NCI-H460 (cell line): ENCODE data around the gene LCORL. TPM values are rescaled to one million over a fixed set of nuclear protein-coding genes. Genes with fewer than 3 reads are reported as not detected.

Source experiments
- DNase-seq: peaks from one replicate; pipeline ENCODE4 v3.0.0-alpha.2; 2016; ENCODE audit warnings: low read depth; ENCODE audit errors: extremely low read depth
- total RNA-seq: library from RNA; depleted of rRNA; stranded (reverse); fragments of >200 nt; shearing (Covaris generic); gene quantifications from 2 replicates; pipeline ENCODE4 v1.2.3, GENCODE V29; 2014

Gene LCORL
- total RNA-seq, 1 experiment from 2014 or later: 16.7 TPM

DNA sequence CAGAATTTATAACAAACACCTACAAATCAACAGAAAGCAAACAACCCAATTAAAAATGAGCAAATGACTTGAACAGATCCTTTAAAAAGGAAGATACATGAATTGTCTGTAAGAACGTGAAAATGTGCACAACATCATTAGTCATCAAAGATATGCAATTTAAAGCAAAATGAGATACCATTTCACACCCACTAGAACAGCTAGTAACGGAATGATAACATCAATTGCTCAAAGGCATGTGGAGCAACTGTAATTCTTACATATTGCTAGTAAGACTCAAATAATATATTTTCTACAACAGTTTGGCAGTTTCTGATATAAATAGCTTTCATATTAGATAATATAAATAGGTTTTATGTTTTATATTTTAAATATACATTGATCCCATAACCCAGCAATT lies 82.5 kb downstream of the LCORL start:
- DNase-seq: no peak

DNA sequence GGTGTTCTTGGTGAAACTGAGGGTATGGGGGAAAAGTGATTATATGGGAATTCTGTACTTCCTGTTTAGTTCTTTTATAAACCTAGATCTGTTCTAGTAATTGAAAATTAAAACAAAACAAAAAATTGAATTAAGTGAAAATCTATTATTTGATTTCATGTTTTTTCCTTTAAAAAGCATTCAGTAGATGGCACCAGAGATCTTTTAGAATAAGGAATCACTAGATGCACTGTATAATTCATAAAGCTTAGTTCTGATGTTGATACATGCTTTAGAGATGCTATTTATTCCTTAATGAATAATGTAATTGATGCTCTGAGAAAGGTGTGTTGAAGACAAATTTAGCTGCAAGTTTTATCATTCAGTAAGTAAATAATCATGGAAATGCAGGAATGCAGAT lies 87.3 kb downstream of the LCORL start:
- DNase-seq: no peak

- no peak for DNase-seq
These were observed 88.4 kb downstream of the LCORL start for GRCh38 chr4:17933126-17933525.

- DNase-seq: no peak
These were observed 89.5 kb downstream of the LCORL start for GRCh38 chr4:17932041-17932440.

DNA sequence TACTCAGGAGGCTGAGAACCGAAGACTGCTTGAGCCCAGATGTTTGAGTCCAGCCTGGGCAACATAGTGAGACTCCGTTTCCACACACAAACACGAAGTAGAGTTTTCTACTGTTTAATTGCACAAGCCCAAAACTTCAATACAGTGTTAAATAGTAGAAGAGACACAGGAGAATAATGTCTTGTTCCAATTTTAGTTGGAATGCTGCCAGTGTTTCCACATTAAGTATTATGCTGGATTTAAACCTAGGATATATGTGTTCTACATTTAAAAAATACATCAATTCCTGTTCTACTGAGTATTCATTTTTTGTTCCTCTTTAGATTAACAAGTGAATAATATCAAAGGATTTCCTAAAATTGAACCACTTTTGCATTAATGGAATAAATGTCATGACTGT lies 91.3 kb downstream of the LCORL start:
- no peak for DNase-seq

DNA sequence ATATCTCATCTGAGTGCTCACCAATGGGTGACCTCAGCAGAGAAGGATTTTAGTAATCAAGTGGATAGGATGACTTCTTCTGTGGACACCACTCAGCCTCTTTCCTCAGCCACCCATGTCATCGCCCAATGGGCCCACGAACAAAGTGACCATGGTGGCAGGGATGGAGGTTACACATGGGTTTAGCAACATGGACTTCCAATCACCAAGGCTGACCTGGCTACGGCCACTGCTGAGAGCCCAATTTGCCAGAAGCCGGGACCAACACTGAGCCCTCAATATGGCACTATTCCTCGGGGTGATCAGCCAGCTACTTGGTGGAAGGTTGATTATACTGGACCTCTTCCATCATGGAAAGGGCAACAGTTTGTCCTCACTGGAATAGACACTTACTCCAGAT lies 97.4 kb downstream of the LCORL start:
- DNase-seq: no peak

DNA sequence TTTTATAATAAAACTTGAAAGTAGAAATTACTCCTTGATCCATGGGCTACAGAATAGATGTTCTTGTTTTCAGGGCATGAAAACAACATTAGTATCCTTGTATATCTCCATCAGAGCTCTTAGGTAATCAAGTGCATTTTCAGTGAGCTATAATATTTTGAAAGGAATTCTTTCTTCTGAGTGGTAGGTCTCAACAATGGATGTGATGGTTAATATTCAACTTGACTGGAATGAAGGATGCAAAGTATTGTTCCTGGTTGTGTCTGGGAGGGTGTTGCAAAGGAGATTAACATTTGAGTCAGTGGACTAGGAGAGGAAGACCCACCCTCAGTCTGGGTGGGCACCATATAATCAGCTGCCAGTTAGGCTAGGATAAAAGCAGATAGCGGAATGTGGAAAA lies 100.1 kb downstream of the LCORL start:
- DNase-seq: no peak

DNA sequence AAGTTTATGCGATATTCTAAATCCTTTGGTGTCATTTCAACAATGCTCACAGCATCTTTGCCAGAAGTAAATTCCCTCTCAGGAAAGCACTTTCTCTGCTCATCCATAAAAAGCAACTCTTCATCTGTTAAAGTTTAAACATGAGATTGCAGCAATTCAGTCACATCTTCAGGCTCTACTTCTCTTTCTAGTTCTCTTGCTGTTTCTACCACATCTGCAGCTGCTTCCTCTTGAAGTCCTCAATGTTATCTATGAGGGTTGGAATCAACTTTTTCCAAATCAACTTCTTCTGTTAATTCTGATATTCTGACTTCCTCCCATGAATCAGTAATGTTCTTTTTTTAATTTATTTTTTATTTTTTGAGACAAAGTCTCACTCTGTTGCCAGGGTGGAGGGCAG lies 100.9 kb downstream of the LCORL start:
- no peak for DNase-seq

- DNase-seq: no peak
These were observed 106.1 kb downstream of the LCORL start for GRCh38 chr4:17915439-17915838.

DNA sequence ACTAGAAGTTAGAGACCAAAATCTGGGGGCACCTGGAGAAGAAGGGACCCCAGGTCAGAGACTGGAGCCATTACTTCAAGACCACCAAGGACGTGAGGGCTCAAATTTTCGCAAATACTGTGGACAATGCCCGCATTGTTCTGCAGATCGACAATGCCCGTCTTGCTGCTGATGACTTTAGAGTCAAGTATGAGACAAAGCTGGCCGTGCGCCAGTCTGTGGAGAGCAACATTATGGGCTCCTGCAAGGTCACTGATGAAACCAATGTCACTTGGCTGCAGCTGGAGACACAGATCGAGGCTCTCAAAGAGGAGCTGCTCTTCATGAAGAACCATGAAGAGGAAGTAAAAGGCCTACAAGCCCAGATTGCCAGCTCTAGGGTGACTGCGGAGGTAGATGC lies 109.5 kb downstream of the LCORL start:
- DNase-seq: no peak

GRCh38 chr4:17911608-17912007 lies 109.9 kb downstream of the LCORL start:
- no peak for DNase-seq

DNA sequence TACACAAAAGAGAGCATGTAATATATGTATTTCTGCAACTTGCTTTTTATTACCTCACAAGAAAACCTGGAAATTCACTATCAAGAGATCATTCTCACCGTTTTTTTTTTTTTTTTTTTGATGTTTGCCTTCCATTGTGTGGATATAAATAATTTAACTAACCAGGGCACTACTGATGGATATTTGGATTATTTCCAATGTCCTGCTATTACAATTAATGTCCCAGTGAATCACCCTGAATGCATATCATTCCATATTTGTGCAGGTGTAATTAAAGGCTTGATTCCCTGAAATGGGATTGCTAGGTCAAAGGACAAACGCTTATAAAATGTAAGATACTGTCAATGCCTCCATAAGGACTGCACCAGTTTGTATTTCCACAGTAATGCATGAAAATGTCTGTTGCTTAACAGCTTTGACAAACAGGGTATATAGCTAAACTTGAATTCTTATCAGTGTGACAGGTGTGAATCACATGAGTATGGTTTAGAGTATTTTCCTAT lies 123.0 kb downstream of the LCORL start:
- DNase-seq: no peak

GRCh38 chr4:17895481-17895880 lies 126.1 kb downstream of the LCORL start:
- no peak for DNase-seq

DNA sequence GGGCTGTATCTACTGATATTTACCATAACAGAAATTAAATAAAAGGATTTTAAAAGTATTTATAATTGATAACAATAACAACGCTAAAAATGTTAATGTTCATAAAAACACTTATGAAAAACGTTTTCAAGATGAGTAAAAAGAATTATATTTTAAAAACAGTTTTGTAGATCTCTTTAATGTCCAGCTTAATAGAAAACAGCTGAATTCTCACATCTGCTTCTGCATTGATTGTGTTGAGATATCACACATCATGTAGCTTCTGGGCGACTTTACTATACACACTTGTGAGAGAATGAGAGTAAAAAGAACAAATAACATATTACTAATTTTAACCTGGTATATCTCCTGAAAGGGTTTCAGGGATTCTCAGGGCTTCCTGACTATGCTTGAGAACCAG lies 127.1 kb downstream of the LCORL start:
- DNase-seq: no peak

- no peak for DNase-seq
These were observed 131.9 kb downstream of the LCORL start for GRCh38 chr4:17889692-17890091.

DNA sequence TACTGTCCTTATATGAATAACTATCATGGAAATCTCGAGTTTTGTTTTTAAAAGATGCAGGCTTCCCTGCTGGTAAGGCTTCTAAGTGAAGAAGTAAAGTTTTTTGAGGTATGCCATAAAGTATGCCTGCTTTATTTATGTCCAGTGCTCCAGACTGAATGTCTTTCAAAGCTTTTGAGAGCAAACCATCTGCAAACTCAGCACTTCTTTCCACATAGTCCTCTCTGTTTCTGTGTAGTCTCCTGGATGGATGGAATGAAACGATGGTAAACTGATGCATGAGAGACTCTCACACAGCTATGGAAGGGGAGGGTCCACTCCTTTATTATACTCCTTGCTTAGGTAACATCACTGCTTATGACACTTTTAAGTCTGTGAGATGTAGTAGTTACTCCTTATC lies 137.0 kb downstream of the LCORL start:
- DNase-seq: no peak

- DNase-seq: no peak
These were observed 137.5 kb downstream of the LCORL start for GRCh38 chr4:17884063-17884462.

DNA sequence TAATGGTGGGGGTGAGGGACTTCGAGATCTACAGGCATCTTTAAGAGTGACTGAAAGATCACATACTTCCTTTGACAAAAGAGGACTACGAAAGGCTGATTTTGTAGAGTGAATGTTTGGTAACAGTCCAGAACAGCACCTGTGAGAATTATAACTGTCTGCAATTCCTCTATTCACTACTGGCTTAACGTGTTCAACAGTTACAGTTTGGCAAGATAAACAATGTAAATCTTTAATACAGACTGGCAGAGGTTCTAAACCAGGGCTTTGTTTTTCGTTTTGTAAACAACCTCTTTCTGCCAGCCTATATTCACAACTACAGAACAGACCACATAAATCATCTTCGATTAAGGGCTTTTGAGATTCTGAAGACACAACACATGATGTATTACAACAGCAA lies 143.9 kb downstream of the LCORL start:
- no peak for DNase-seq

GRCh38 chr4:17876943-17877342 lies 144.6 kb downstream of the LCORL start:
- no peak for DNase-seq

GRCh38 chr4:17875402-17876070 lies 146.0 kb downstream of the LCORL start:
- DNase-seq: no peak

- DNase-seq: no peak
These were observed 152.2 kb downstream of the LCORL start for GRCh38 chr4:17869327-17869726.

- DNase-seq: no peak
These were observed 154.3 kb downstream of the LCORL start for GRCh38 chr4:17867276-17867675.

GRCh38 chr4:17866810-17867209 lies 154.7 kb downstream of the LCORL start:
- DNase-seq: no peak
